Measurements from ENCODE around the gene GAA. TPM values are rescaled to one million over a fixed set of nuclear protein-coding genes. Genes with fewer than 3 reads are reported as not detected.

GAA gene
- total RNA-seq, 2 experiments from 2014 or later = 22.2 to 22.4 TPM

- Mint-ChIP-seq H3K27ac (peak overlapping the region; percentile 95), H3K36me3 (ENCODE audit: low read depth) (peaks cover 44% of the 10 kb centered on the region), H3K27me3 (no peaks in the 10 kb centered on the region), H3K4me3 (peak overlapping the region; percentile 99), H3K9me3 (no peaks in the 10 kb centered on the region), H3K4me1 (ENCODE audit: low read depth) (peaks cover 40% of the 10 kb centered on the region)
- DNase-seq (peak in 5 of 14 experiments; percentile 8 to 41 (median 25)), ATAC-seq (ENCODE audit: poor library complexity) (no peak)
- intact Hi-C loops (cut with DNase I, micrococcal nuclease) = loop anchor here (1.0 to 10.0 kb wide), 9 partner anchors 44 to 1338 kb away; partner anchors contain the start of genes GAA (in 2 of the 2), CCDC40 (in 1 of the 2) and RNF213 (in 1 of the 2)
- Histone ChIP-seq H3K9me3 (ENCODE audit: control insufficient read depth in 1 of 2, insufficient read depth in 1 of 2, low read length in 2 of 2) (no peaks in the 10 kb centered on the region), H3K4me1 (ENCODE audit: insufficient read depth, low read length) (peaks cover 40% of the 10 kb centered on the region), H3K36me3 (ENCODE audit: insufficient read depth, low read length) (peaks cover 29% of the 10 kb centered on the region), H3K27me3 (ENCODE audit: control insufficient read depth in 1 of 2, insufficient read depth in 2 of 2, low read length in 2 of 2) (no peaks in the 10 kb centered on the region), H3K27ac (ENCODE audit: low read depth in 1 of 2, low read length in 2 of 2) (peak overlapping the region in 1 of 2 donors; percentile 84), H3K4me3 (ENCODE audit: low read length) (peak overlapping the region; percentile 72)
- CTCF ChIA-PET = interaction anchor here (0.6 to 4.5 kb wide), 3 partner anchors 22 to 350 kb away, joined by 3 to 23 read pairs (median 3); partner anchors contain the start of gene GAA
- POLR2A ChIA-PET = interaction anchor here (0.5 to 1.5 kb wide), 3 partner anchors 45 to 1345 kb away, joined by 3 to 13 read pairs (median 4); partner anchors contain the start of genes CBX4 and GAA
- TF ChIP-seq CTCF (IDR thresholded peaks at IDR 0.05) = peak; percentile 17
These were observed 45.0 kb downstream of the GAA start for GRCh38 chr17:80146121-80147034.

DNA sequence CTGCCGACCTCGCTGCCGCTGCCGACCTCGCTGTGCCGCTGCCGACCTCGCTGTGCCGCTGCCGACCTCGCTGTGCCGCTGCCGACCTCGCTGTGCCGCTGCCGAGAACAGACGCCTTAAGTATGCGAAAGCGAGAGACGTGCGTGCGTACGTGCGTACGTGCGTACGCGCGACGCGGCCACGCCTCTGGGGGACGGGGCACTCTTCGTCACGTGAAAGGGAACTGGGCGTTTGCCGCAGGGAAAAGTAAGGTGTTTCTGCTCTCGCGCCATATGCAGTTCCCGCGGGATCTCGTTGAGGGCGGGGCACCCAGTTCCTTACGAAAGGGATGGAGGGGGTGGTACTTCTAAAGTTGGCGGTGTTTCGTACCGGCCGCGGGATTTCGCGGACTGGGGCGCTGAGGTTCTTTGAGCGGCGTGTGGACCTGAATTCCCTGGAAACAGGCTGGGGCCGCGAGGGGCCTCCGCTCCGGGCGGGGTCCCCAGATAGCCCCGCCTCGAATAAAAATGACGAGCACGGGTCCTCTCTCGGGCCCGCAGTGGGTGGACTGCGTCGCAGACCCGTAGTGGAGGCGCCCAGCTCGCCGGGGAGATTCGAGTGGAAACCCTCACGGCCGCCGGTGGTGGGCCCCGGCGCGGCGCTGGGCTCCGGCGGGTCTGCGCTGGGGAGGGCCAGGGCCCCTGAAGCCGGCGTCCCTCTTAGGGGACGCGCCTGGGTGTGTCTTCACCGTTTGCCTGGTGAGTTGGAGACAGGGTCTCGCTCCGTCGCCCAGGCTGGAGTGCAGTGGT lies 45.8 kb downstream of the GAA start, which contains the start of gene EIF4A3:
TSS of gene EIF4A3 (minus strand) at position 94 of the 788 bp plus-strand sequence. CDS start 167 bp downstream, outside the sequence.
- peak; percentile 91 to 100 (median 95) for DNase-seq
- H3K27ac ChIP-seq (ENCODE audit: low read depth in 1 of 2, low read length in 2 of 2) = peak within 1 kb of the TSS; percentile 84 to 93
- peak within 1 kb of the TSS; percentile 95 for H3K4me3 ChIP-seq (ENCODE audit: low read length)
- H3K9me3 Mint-ChIP-seq = no peaks in the 10 kb centered on the region
- H3K27me3 Mint-ChIP-seq = no peaks in the 10 kb centered on the region
- H3K36me3 Mint-ChIP-seq (ENCODE audit: low read depth) = peaks cover 35% of the 10 kb centered on the region
- intact Hi-C loops (cut with DNase I, micrococcal nuclease) = loop anchor here (1.0 to 10.0 kb wide), 9 partner anchors 45 to 1338 kb away; partner anchors contain the start of genes GAA (in 2 of the 2), CCDC40 (in 1 of the 2) and RNF213 (in 1 of the 2)
- POLR2A ChIA-PET = interaction anchor here (0.6 to 1.5 kb wide), 2 partner anchors 46 to 116 kb away, joined by 3 to 13 read pairs (median 3); partner anchors contain the start of gene GAA
- H3K27ac Mint-ChIP-seq = peak within 1 kb of the TSS; percentile 95
- peak within 1 kb of the TSS; percentile 99 for H3K4me3 Mint-ChIP-seq
- H3K4me1 ChIP-seq (ENCODE audit: insufficient read depth, low read length) = peaks cover 45% of the 10 kb centered on the region
- peaks cover 21% of the 10 kb centered on the region for H3K36me3 ChIP-seq (ENCODE audit: insufficient read depth, low read length)
- no peaks in the 10 kb centered on the region for H3K27me3 ChIP-seq (ENCODE audit: control insufficient read depth in 1 of 2, insufficient read depth in 2 of 2, low read length in 2 of 2)
- H3K4me1 Mint-ChIP-seq (ENCODE audit: low read depth) = peaks cover 49% of the 10 kb centered on the region
- peak; percentile 90 for ATAC-seq (ENCODE audit: poor library complexity)
- CTCF ChIA-PET = interaction anchor here (0.9 to 1.0 kb wide), 2 partner anchors 46 to 49 kb away, joined by 3 to 4 read pairs; partner anchors contain the start of gene GAA
- H3K9me3 ChIP-seq (ENCODE audit: control insufficient read depth in 1 of 2, insufficient read depth in 1 of 2, low read length in 2 of 2) = peaks cover 4 to 7% of the 10 kb centered on the region in 2 experiments
- TF ChIP-seq CTCF (IDR thresholded peaks at IDR 0.05) = no peak

DNA sequence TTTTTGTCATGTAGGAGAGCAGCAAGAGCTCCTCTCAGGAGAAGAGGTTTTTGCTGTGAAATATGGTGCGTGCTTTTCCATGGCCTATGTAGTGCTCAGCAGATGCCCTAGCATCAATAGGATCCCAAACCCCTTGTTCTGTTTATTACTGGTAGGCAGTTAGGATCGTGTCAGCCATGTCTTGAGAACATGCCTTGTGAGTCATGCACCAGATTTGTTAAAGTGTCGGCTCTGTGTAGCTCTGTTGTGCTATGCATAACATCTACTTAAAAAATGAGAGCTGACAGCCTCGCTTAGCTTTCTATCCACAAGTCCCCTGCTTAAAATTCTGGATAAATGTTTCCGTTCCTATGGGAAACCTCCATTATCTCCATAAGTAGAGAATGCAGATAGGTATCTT lies 50.0 kb downstream of the GAA start:
- Mint-ChIP-seq H3K4me1 (ENCODE audit: low read depth) (peaks cover 33% of the 10 kb centered on the region), H3K4me3 (no peak overlapping the region), H3K36me3 (ENCODE audit: low read depth) (peaks cover 8% of the 10 kb centered on the region), H3K27me3 (no peaks in the 10 kb centered on the region), H3K27ac (peak overlapping the region; percentile 49), H3K9me3 (no peaks in the 10 kb centered on the region)
- ATAC-seq (ENCODE audit: poor library complexity) = no peak
- H3K27ac ChIP-seq (ENCODE audit: low read depth in 1 of 2, low read length in 2 of 2) = no peak overlapping the region
- H3K9me3 ChIP-seq (ENCODE audit: control insufficient read depth in 1 of 2, insufficient read depth in 1 of 2, low read length in 2 of 2) = peaks cover 4 to 14% of the 10 kb centered on the region in 2 experiments
- TF ChIP-seq CTCF (IDR thresholded peaks at IDR 0.05) = no peak
- no peak for DNase-seq
- ChIA-PET POLR2A (interaction anchor here (1.3 kb wide), 1 partner anchor 50 kb away, joined by 3 read pairs; the partner anchor contains the start of gene GAA), CTCF (no interaction called here)
- no peaks in the 10 kb centered on the region for H3K36me3 ChIP-seq (ENCODE audit: insufficient read depth, low read length)
- intact Hi-C loops (cut with DNase I, micrococcal nuclease) = no loop called here
- no peak overlapping the region for H3K4me3 ChIP-seq (ENCODE audit: low read length)
- H3K27me3 ChIP-seq (ENCODE audit: control insufficient read depth in 1 of 2, insufficient read depth in 2 of 2, low read length in 2 of 2) = no peaks in the 10 kb centered on the region
- H3K4me1 ChIP-seq (ENCODE audit: insufficient read depth, low read length) = peaks cover 28% of the 10 kb centered on the region

Measured in CD4-positive, alpha-beta T cell (primary cell).